Measurements from ENCODE around the gene ERCC1.
"Not testable (repeated sequence)": the region's sequence is repeated elsewhere in the genome, so short reads cannot be mapped to it uniquely, and the experiment has no call there.

ERCC1 gene

GRCh38 chr19:45417151-45417550 is 6.6 kb downstream of the ERCC1 start:
- Histone ChIP-seq H3K4me3 (ENCODE audit: low read depth, low read length) (no peak overlapping the region), H3K4me1 (ENCODE audit: control insufficient read depth, insufficient read depth, low read length, unreplicated experiment) (peaks cover 13% of the 10 kb centered on the region), H3K36me3 (ENCODE audit: insufficient read depth, low read length) (no peaks in the 10 kb centered on the region)

GRCh38 chr19:45414468-45414867 is 9.2 kb downstream of the ERCC1 start:
- H3K79me2 ChIP-seq (ENCODE audit: control insufficient read depth, insufficient read depth, low read length, unreplicated experiment), result no peaks in the 10 kb centered on the region
- peaks cover 9% of the 10 kb centered on the region for H3K4me1 ChIP-seq (ENCODE audit: control insufficient read depth, insufficient read depth, low read length, unreplicated experiment)
- no peak overlapping the region for H3K4me3 ChIP-seq (ENCODE audit: low read depth, low read length)
- H3K27me3 ChIP-seq (ENCODE audit: insufficient read depth, low read length), result no peaks in the 10 kb centered on the region
- no peak overlapping the region for H3K27ac ChIP-seq (ENCODE audit: low read depth, low read length)
- H3K36me3 ChIP-seq (ENCODE audit: insufficient read depth, low read length), result no peaks in the 10 kb centered on the region
- no peak overlapping the region for H2AFZ ChIP-seq (ENCODE audit: low read length, unreplicated experiment)

More at GRCh38 chr19:45417151-45417550, 6.6 kb downstream of the ERCC1 start:
- Histone ChIP-seq H3K79me2 (ENCODE audit: control insufficient read depth, insufficient read depth, low read length, unreplicated experiment) (peaks cover 14% of the 10 kb centered on the region), H3K27me3 (ENCODE audit: insufficient read depth, low read length) (no peaks in the 10 kb centered on the region), H3K27ac (ENCODE audit: low read depth, low read length) (no peak overlapping the region), H2AFZ (ENCODE audit: low read length, unreplicated experiment) (no peak overlapping the region)

- H3K27ac ChIP-seq (ENCODE audit: low read depth, low read length), result no peak overlapping the region; the same call in 1 of the 2 replicates
These were observed 10.2 kb downstream of the ERCC1 start for GRCh38 chr19:45413497-45413896.

GRCh38 chr19:45410330-45410729 is 13.4 kb downstream of the ERCC1 start:
- H3K36me3 ChIP-seq (ENCODE audit: insufficient read depth, low read length), result not testable (repeated sequence)

More at GRCh38 chr19:45413497-45413896, 10.2 kb downstream of the ERCC1 start:
- Histone ChIP-seq H3K27me3 (ENCODE audit: insufficient read depth, low read length) (no peaks in the 10 kb centered on the region), H3K36me3 (ENCODE audit: insufficient read depth, low read length) (no peaks in the 10 kb centered on the region), H3K4me3 (ENCODE audit: low read depth, low read length) (no peak overlapping the region), H3K79me2 (ENCODE audit: control insufficient read depth, insufficient read depth, low read length, unreplicated experiment) (no peaks in the 10 kb centered on the region), H2AFZ (ENCODE audit: low read length, unreplicated experiment) (no peak overlapping the region), H3K4me1 (ENCODE audit: control insufficient read depth, insufficient read depth, low read length, unreplicated experiment) (peaks cover 9% of the 10 kb centered on the region)

GRCh38 chr19:45409557-45409920 is 14.2 kb downstream of the ERCC1 start:
- H3K79me2 ChIP-seq (ENCODE audit: control insufficient read depth, insufficient read depth, low read length, unreplicated experiment), result peaks cover 6% of the 10 kb centered on the region
- no peak overlapping the region for H3K27ac ChIP-seq (ENCODE audit: low read depth, low read length)
- no peaks in the 10 kb centered on the region for H3K36me3 ChIP-seq (ENCODE audit: insufficient read depth, low read length)
- H3K4me3 ChIP-seq (ENCODE audit: low read depth, low read length), result no peak overlapping the region
- no peaks in the 10 kb centered on the region for H3K27me3 ChIP-seq (ENCODE audit: insufficient read depth, low read length)
- no peak overlapping the region for H2AFZ ChIP-seq (ENCODE audit: low read length, unreplicated experiment)
- H3K4me1 ChIP-seq (ENCODE audit: control insufficient read depth, insufficient read depth, low read length, unreplicated experiment), result peaks cover 9% of the 10 kb centered on the region

More at GRCh38 chr19:45410330-45410729, 13.4 kb downstream of the ERCC1 start:
- not testable (repeated sequence) for H3K79me2 ChIP-seq (ENCODE audit: control insufficient read depth, insufficient read depth, low read length, unreplicated experiment); H3K4me3 ChIP-seq (ENCODE audit: low read depth, low read length); H3K27ac ChIP-seq (ENCODE audit: low read depth, low read length); H3K4me1 ChIP-seq (ENCODE audit: control insufficient read depth, insufficient read depth, low read length, unreplicated experiment); H3K27me3 ChIP-seq (ENCODE audit: insufficient read depth, low read length); H2AFZ ChIP-seq (ENCODE audit: low read length, unreplicated experiment)

GRCh38 chr19:45408830-45409556 is 14.7 kb downstream of the ERCC1 start:
- no peak overlapping the region for H3K27ac ChIP-seq (ENCODE audit: low read depth, low read length)
- H3K4me3 ChIP-seq (ENCODE audit: low read depth, low read length), result no peak overlapping the region

GRCh38 chr19:45408121-45408520 is 15.6 kb downstream of the ERCC1 start:
- Histone ChIP-seq H3K79me2 (ENCODE audit: control insufficient read depth, insufficient read depth, low read length, unreplicated experiment) (peaks cover 18% of the 10 kb centered on the region), H3K36me3 (ENCODE audit: insufficient read depth, low read length) (no peaks in the 10 kb centered on the region), H2AFZ (ENCODE audit: low read length, unreplicated experiment) (no peak overlapping the region), H3K4me3 (ENCODE audit: low read depth, low read length) (no peak overlapping the region), H3K4me1 (ENCODE audit: control insufficient read depth, insufficient read depth, low read length, unreplicated experiment) (peaks cover 9% of the 10 kb centered on the region), H3K27me3 (ENCODE audit: insufficient read depth, low read length) (no peaks in the 10 kb centered on the region), H3K27ac (ENCODE audit: low read depth, low read length) (no peak overlapping the region)

More at GRCh38 chr19:45408830-45409556, 14.7 kb downstream of the ERCC1 start:
- peaks cover 9% of the 10 kb centered on the region for H3K4me1 ChIP-seq (ENCODE audit: control insufficient read depth, insufficient read depth, low read length, unreplicated experiment)
- H2AFZ ChIP-seq (ENCODE audit: low read length, unreplicated experiment), result no peak overlapping the region
- peaks cover 10% of the 10 kb centered on the region for H3K79me2 ChIP-seq (ENCODE audit: control insufficient read depth, insufficient read depth, low read length, unreplicated experiment)
- no peaks in the 10 kb centered on the region for H3K36me3 ChIP-seq (ENCODE audit: insufficient read depth, low read length)
- no peaks in the 10 kb centered on the region for H3K27me3 ChIP-seq (ENCODE audit: insufficient read depth, low read length)

GRCh38 chr19:45407585-45407984 is 16.1 kb downstream of the ERCC1 start:
- H3K27ac ChIP-seq (ENCODE audit: low read depth, low read length), result not testable (repeated sequence)
- Histone ChIP-seq H3K4me1 (ENCODE audit: control insufficient read depth, insufficient read depth, low read length, unreplicated experiment) (peaks cover 15% of the 10 kb centered on the region), H3K4me3 (ENCODE audit: low read depth, low read length) (peak overlapping the region; percentile 80)

GRCh38 chr19:45407091-45407375 is 16.7 kb downstream of the ERCC1 start:
- no peak overlapping the region for H3K27ac ChIP-seq (ENCODE audit: low read depth, low read length)
- H3K27me3 ChIP-seq (ENCODE audit: insufficient read depth, low read length), result no peaks in the 10 kb centered on the region
- no peaks in the 10 kb centered on the region for H3K36me3 ChIP-seq (ENCODE audit: insufficient read depth, low read length)
- no peak overlapping the region for H2AFZ ChIP-seq (ENCODE audit: low read length, unreplicated experiment)
- H3K4me1 ChIP-seq (ENCODE audit: control insufficient read depth, insufficient read depth, low read length, unreplicated experiment), result peaks cover 16% of the 10 kb centered on the region
- H3K4me3 ChIP-seq (ENCODE audit: low read depth, low read length), result peak overlapping the region; percentile 80
- peaks cover 25% of the 10 kb centered on the region for H3K79me2 ChIP-seq (ENCODE audit: control insufficient read depth, insufficient read depth, low read length, unreplicated experiment)

More at GRCh38 chr19:45407585-45407984, 16.1 kb downstream of the ERCC1 start:
- peaks cover 19% of the 10 kb centered on the region for H3K79me2 ChIP-seq (ENCODE audit: control insufficient read depth, insufficient read depth, low read length, unreplicated experiment)
- H3K27me3 ChIP-seq (ENCODE audit: insufficient read depth, low read length); H3K36me3 ChIP-seq (ENCODE audit: insufficient read depth, low read length); H2AFZ ChIP-seq (ENCODE audit: low read length, unreplicated experiment): not testable (repeated sequence)

- Histone ChIP-seq H3K36me3 (ENCODE audit: insufficient read depth, low read length) (no peaks in the 10 kb centered on the region), H3K27me3 (ENCODE audit: insufficient read depth, low read length) (no peaks in the 10 kb centered on the region), H3K4me1 (ENCODE audit: control insufficient read depth, insufficient read depth, low read length, unreplicated experiment) (peaks cover 16% of the 10 kb centered on the region), H3K27ac (ENCODE audit: low read depth, low read length) (peak within 1 kb of the TSS; percentile 86), H3K4me3 (ENCODE audit: low read depth, low read length) (peak within 1 kb of the TSS; percentile 80), H2AFZ (ENCODE audit: low read length, unreplicated experiment) (no peak within 1 kb of the TSS), H3K79me2 (ENCODE audit: control insufficient read depth, insufficient read depth, low read length, unreplicated experiment) (peaks cover 27% of the 10 kb centered on the region)
These were observed 17.3 kb downstream of the ERCC1 start, which contains the start of gene POLR1G for GRCh38 chr19:45406226-45407090. POLR1G (plus strand) TSS chr19:45406644; CDS start chr19:45406697, 53 bp downstream.
